AG10803 (cell line): ENCODE data around the gene NINJ2.
"Not testable (repeated sequence)": the region's sequence is repeated elsewhere in the genome, so short reads cannot be mapped to it uniquely, and the experiment has no call there.

Source experiments
- DNase-seq: peaks from one replicate; pipeline ENCODE4 v3.0.0; 2010; ENCODE audit warnings: low read depth
- H3K4me3 ChIP-seq: 2 replicates; pipeline ENCODE4 v1.5.1; 2011; ENCODE audit warnings: mild to moderate bottlenecking, low read length, control low read depth
- CTCF ChIP-seq: conservative IDR thresholded peaks from 2 replicates; pipeline ENCODE4 v1.5.1; 2011; ENCODE audit warnings: mild to moderate bottlenecking, low read length, control low read depth, inconsistent platforms

Gene NINJ2

GRCh38 chr12:663293-663871, at the start of gene NINJ2:
NINJ2 (minus strand) TSS chr12:663445; CDS start chr12:663360, 85 bp downstream.
- peak within 1 kb of the TSS; percentile 49 for H3K4me3 ChIP-seq
- DNase-seq = peak; percentile 16
- no peak for TF ChIP-seq CTCF

- DNase-seq = peak; percentile 4
- no peak overlapping the region for H3K4me3 ChIP-seq
- no peak for TF ChIP-seq CTCF
Measured at GRCh38 chr12:712172-712863, 49.1 kb upstream of the NINJ2 start.

- no peak overlapping the region for H3K4me3 ChIP-seq
- no peak for TF ChIP-seq CTCF
- DNase-seq = no peak
Measured at GRCh38 chr12:709455-710020, 46.3 kb upstream of the NINJ2 start.

- H3K4me3 ChIP-seq, DNase-seq: not testable (repeated sequence)
Measured at GRCh38 chr12:708084-708483, 44.8 kb upstream of the NINJ2 start.

GRCh38 chr12:704516-705242, 41.4 kb upstream of the NINJ2 start:
- TF ChIP-seq CTCF = no peak
- no peak overlapping the region for H3K4me3 ChIP-seq
- DNase-seq = no peak

- no peak for TF ChIP-seq CTCF
- no peak for DNase-seq
- no peak overlapping the region for H3K4me3 ChIP-seq
Measured at GRCh38 chr12:701896-702539, 38.8 kb upstream of the NINJ2 start.

GRCh38 chr12:700016-700415, 36.8 kb upstream of the NINJ2 start:
- no peak for TF ChIP-seq CTCF
- no peak for DNase-seq

GRCh38 chr12:698222-698621, 35.0 kb upstream of the NINJ2 start:
- H3K4me3 ChIP-seq, DNase-seq: not testable (repeated sequence)

More at GRCh38 chr12:700016-700415, 36.8 kb upstream of the NINJ2 start:
- H3K4me3 ChIP-seq = no peak overlapping the region
